GM18499 (cell line): ENCODE data around the gene SLC30A3.

ENCODE experiments used
- ATAC-seq: cut with Tn5 transposase; IDR thresholded peaks from one replicate; pipeline ENCODE4 v1.9.1; 2021; ENCODE audit warnings: moderate number of reproducible peaks; ENCODE audit not compliant: insufficient read depth, unreplicated experiment

SLC30A3 gene

DNA sequence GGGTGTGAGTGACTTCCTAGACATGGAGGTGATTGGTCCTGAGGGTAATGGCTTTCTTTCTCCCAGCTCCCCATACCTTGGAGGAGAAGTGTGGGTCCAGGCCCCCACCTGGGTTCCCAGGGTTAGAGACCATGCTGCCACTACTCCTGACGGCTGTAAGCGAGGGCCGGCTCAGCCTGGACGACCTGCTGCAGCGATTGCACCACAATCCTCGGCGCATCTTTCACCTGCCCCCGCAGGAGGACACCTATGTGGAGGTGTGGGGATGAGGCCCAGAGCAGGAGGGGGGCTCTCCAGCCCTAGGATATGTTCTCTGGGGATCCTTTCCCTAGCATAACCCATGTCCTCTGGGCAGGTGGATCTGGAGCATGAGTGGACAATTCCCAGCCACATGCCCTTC, 23.9 kb downstream of the SLC30A3 start:
- ATAC-seq = no peak

DNA sequence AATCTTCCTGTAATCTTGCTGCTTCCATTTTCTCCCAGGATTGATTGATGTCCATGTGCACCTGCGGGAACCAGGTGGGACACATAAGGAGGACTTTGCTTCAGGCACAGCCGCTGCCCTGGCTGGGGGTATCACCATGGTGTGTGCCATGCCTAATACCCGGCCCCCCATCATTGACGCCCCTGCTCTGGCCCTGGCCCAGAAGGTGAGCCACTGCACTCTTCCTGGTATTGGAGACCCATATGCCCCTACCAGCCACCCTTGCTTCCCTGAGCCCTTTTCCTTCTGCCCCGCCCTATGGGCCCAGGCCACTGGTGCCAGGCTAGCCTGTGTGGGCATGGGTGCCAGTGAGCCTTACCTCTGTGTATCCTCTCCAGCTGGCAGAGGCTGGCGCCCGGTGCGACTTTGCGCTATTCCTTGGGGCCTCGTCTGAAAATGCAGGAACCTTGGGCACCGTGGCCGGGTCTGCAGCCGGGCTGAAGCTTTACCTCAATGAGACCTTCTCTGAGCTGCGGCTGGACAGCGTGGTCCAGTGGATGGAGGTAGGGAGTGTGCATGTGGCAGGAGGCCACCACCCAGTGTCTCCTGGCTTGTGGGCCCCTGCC, 25.4 kb downstream of the SLC30A3 start:
- ATAC-seq = no peak

DNA sequence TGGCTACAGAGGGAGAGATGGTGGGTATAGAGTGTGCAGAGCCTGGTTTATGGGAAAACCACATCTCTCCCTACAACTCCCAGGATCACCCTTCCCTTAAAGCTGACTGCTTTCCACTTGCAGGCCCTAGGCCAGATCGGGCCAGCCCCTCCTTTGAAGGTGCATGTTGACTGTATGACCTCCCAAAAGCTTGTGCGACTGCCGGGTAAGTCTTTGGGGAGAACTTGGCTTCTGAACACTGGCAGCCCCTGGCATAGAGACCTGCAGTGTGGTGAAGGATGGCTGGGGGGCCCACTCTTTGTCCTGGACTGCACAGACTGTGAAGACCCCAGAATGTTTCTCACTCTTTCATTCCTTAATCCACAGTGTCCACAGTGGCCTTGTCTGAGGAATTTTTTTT, 26.2 kb downstream of the SLC30A3 start:
- ATAC-seq = no peak

DNA sequence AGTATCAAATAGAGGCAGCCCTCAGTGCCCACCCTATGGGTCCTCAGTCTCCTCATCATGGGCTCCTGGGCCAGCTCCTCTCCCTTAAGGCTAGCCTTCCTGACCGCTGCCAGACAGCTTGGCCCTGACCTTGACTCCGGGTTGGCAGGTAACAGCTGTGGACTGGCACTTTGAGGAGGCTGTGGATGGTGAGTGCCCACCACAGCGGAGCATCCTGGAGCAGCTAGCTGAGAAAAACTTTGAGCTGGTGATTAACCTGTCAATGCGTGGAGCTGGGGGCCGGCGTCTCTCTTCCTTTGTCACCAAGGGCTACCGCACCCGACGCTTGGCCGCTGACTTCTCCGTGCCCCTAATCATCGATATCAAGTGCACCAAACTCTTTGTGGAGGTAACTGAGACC, 26.7 kb downstream of the SLC30A3 start:
- ATAC-seq = no peak

DNA sequence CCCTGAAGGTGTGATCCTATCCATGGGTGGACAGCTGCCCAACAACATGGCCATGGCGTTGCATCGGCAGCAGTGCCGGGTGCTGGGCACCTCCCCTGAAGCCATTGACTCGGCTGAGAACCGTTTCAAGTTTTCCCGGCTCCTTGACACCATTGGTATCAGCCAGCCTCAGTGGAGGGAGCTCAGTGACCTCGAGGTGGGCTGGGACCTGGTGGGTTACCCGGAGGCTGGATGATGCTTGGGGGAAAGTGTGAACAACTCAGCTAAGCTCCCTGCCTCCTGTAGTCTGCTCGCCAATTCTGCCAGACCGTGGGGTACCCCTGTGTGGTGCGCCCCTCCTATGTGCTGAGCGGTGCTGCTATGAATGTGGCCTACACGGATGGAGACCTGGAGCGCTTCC, 29.5 kb downstream of the SLC30A3 start:
- ATAC-seq = no peak

DNA sequence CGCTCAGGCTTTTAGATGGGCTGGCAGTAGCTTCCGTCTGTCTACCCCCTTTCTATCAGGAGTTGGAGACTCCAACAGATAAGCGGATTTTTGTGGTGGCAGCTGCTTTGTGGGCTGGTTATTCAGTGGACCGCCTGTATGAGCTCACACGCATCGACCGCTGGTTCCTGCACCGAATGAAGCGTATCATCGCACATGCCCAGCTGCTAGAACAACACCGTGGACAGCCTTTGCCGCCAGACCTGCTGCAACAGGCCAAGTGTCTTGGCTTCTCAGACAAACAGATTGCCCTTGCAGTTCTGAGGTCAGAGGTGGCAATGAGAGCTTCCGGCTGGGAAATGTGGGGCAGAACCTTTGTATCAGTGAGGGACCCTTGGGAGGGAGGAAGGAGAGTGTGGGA, 30.9 kb downstream of the SLC30A3 start:
- ATAC-seq = no peak

DNA sequence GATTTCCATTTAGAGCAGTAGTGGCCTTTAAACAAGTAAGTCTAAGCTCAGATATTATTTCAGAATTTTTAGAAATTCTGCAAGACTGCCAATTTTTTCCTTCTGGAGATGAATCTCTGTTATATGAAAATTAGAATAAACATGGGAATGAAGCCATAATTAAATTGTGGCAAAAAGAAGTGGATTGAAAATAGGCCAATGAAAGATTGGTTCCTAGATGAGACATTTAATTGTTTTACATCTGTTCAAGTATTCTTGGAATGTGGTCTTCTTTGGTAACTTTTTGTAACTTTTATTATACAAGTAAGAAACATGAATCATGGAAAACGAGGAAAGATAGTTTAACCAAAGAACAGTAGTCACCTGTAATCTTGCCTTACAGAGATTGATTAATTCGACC, 35.3 kb downstream of the SLC30A3 start:
- no peak for ATAC-seq

DNA sequence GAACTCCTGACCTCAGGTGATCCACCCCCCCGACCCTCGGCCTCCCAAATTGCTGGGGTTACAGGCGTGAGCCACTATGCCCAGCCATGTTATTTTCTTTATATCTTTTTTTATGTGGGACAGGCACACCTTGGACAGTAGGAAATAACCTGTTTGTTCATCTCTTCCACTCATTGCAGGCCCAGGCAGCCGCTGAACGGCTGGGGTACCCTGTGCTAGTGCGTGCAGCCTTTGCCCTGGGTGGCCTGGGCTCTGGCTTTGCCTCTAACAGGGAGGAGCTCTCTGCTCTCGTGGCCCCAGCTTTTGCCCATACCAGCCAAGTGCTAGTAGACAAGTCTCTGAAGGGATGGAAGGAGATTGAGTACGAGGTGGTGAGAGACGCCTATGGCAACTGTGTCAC, 37.3 kb downstream of the SLC30A3 start:
- no peak for ATAC-seq

DNA sequence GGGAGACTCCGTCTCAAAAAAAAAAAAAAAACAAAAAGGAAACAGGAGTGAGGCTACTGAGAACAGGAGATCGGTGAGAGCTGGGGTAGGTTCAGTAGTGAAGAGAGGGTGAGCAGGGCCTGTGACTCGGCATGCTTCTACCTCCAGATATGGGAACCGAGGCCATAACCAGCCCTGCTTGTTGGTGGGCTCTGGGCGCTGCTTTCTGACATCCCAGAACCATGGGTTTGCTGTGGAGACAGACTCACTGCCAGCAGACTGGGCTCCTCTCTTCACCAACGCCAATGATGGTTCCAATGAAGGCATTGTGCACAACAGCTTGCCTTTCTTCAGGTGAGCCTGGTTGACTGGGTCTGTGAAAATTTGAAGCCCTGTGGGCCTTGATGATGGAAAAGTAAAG, 39.4 kb downstream of the SLC30A3 start:
- ATAC-seq = no peak

DNA sequence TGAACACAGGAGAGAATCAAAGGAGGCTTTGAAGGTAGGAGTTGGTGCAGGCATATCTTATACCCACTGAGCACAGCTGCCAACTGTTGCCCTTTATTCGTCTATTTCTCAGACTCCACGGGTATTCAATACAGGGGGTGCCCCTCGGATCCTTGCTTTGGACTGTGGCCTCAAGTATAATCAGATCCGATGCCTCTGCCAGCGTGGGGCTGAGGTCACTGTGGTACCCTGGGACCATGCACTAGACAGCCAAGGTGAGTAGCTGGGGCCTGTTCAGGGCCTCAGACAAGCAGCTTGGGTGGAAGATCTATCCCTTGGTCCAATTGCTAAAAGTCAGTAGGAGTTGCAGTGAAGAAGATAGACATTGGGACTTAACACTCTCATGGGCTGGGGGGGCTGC, 40.4 kb downstream of the SLC30A3 start:
- no peak for ATAC-seq

DNA sequence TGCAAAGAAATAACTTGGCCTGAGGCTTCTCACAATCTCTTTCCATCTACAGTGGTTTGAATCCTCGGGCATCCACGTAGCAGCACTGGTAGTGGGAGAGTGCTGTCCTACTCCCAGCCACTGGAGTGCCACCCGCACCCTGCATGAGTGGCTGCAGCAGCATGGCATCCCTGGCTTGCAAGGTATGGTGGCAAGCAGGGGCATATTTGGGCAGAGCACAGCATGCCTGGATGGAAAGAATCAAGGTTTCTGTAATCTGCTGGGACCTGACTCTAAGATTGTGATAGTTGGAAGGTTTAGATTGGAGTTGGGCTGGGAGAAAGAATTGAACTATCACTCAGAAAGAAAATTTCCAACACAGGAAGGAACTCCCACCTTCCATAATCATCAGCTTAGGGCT, 41.7 kb downstream of the SLC30A3 start:
- ATAC-seq = no peak

DNA sequence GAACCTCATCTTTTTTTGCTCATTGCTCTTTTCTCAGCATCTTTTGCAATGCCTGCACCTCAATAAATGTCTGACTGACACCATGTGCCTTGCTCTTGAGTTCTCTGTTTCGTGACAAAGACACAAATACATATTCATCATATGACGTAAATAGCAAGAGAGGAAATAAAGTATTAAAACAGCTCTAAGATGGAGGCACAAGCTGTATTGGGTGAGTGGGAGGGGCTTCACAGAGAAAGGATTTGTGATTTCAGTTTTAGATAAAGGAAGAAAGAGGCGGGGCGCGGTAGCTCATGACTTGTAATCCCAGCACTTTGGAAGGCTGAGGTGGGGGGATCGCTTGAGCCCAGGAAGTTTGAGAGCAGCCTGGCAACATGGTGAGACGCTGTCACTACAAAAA, 42.8 kb downstream of the SLC30A3 start:
- no peak for ATAC-seq

DNA sequence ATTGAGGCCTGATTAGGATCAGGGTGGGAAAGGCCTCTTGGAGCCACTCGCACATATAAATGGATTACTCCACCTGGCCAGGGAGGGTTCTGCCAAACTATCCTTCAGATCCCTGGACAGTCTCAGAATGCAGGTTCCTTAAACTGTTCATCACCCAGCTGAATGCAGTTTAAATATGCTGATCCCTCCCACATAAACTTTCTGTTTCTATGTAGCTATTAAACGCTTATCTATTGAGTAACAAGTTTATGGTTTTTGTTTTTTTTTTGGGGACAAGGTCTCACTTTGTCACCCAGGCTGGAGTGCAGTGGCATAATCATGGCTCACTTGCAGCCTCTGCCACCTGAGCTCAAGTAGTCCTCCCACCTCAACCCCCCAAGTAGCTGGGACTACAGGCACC, 43.8 kb downstream of the SLC30A3 start:
- no peak for ATAC-seq

DNA sequence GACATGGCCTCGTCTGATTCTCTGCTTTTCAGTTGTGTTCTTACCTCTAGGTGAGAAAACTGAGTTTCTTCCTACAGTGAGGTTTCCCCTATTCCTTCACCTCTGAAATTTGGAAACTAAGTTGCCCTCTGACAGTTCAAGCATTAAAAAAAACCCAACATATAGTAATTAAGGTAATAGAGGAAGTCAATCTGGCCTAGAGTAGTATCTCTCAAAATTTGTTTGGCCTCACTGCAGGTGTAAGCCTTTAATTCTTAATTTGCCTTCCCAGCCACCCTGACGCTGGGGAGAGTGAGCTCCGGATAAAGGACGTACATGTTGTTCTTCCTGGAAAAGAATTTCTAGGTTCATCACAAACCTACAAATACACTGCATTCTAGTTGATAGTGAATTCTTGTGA, 44.2 kb downstream of the SLC30A3 start:
- ATAC-seq = no peak

DNA sequence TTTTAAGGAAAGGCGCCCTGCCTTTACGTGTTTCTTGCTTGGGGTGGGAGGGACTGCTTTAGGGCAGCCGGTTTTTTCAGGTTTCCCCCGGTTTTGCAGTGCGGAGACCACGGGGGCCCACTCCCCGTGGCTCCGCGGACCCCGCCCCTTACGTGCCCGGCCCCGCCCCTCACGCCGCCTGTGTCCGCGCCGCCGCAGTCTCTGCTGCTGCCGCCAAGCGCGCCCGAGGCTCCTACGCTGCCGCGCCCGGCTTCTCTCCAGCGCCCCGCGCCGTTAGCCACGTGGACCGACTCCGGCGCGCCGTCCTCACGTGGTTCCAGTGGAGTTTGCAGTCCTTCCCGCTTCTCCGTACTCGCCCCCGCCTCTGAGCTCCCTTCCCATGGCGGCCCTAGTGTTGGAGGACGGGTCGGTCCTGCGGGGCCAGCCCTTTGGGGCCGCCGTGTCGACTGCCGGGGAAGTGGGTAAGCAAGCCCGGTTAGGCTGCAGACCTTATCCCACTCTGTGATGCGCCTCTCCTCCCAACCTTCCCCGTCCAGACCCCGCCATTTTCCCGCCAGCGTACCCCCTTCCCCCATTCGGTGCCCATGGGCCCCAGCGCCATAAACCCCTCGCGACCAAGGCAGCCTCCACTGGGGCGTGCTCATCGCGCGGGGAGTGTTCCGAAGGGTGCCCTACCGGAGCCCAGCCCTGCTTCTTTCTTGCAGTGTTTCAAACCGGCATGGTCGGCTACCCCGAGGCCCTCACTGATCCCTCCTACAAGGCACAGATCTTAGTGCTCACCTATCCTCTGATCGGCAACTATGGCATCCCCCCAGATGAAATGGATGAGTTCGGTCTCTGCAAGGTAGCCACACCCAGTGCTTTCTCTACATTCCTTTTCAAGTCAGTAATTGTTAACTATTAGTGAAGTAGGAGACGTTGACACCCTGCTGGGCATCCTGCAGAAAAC, 45.4 kb downstream of the SLC30A3 start, which contains the start of gene CAD:
CAD (plus strand) TSS at position 197 of the 949 bp plus-strand sequence; CDS start at position 380, 183 bp downstream.
- ATAC-seq = no peak

DNA sequence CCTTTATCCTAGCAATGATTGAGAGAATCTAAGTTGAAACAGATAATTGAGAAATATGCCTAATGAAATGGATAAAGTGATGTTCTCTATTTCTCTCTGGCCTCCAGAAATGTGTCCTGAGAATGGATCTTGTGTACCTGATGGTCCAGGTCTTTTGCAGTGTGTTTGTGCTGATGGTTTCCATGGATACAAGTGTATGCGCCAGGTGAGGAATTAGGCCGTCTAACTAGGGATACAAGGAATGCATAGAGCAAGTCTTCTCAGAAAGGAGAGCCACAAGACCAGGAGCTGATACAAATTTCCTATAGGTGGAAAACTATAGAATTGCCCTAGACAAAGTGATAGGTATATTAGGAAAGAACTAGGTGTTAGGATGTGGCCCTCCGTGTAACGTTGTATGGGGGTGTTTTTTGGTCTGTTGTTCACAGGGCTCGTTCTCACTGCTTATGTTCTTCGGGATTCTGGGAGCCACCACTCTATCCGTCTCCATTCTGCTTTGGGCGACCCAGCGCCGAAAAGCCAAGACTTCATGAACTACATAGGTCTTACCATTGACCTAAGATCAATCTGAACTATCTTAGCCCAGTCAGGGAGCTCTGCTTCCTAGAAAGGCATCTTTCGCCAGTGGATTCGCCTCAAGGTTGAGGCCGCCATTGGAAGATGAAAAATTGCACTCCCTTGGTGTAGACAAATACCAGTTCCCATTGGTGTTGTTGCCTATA, 46.3 kb downstream of the SLC30A3 start:
- ATAC-seq = no peak

DNA sequence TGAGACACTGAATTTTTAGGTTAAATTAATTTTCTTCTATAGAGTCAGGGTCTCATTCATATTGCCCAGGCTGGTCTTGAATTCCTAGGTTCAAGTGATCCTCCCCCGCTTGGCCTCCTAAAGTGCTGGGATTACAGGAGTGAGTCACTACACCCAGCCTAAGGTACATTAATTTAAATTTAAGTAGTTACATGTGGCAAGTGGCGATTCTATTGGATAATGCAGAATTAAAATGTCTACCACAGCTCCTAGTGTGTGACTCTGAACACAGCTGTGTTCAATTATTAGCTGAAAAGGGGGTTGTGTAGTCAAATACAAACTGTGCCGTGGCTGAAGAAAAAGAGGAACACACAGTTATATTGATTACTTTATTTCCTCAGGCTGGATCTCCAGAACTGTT, 47.9 kb downstream of the SLC30A3 start:
- no peak for ATAC-seq

DNA sequence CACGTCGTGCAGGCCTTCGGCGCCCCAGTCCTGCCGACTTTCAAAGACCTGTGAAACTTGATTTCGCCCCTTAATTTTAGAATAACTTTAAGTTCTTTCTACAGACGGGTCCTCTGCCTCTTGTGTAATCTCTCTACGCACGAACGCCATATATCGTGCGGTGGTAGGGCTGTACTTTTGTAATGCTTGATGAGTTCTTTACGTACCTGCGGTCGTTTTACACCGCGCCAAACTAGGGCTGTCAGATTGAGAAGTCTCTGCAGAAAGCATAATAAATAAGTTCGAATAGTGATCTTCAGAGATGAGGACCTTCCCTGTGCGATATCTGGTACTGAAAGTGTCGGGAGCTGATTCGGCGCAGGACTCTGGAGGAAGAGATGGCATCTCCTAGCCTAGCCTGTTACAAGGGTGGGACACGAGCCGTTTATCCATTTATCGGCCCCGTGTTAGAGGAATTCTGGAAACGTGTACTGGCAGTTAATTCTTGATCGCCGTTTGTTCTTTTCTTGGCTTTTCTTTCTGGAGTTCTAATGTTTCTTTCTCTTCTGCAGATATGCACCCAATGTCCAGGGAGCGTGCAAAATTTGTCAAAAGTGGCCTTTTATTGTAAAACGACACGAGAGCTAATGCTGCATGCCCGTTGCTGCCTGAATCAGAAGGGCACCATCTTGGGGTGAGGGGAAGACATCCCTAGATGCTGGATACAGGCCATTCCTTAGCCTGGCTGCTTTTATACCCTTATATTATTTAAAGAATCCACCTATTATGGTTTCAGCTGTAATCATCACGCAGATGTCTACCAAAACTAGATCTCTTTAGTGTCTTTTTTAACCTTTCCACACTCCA, 50.0 kb downstream of the SLC30A3 start:
- ATAC-seq = no peak

DNA sequence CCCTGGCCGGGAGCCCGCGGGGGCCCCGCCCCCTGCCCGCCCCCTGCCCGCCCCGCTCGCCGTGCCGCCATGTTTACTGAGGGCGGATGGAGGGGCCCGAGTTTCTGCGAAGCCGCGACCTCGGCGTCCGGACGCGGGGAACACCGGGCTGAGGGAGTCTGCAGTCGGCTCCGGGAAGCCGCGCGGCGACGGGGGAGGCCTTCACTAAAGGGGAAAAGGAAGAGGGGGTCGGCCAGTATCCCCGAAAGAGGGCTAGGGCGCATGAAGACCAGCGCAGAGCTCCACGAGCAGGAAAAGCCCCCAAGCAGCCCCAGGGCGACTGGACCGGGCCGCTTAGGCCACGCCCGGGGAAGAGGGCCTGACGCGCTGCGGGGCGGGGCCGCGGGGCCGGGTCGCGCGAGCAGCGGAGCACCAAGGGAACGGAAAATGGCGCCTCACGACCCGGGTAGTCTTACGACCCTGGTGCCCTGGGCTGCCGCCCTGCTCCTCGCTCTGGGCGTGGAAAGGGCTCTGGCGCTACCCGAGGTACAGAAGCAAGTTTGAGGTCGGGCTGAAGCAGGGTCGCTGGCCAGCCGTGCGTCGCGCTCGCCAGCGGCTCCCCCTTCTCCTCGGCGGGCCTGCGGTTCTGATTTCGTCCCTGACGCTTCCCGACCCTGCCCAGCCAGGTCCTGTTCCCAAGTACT, 50.8 kb downstream of the SLC30A3 start, which contains the start of the genes ATRAID and SLC5A6:
ATRAID (plus strand) TSS at position 99 of the 683 bp plus-strand sequence; CDS start at position 427, 328 bp downstream.
SLC5A6 (minus strand) TSS at position 326 of the 683 bp plus-strand sequence. CDS start 4,618 bp downstream, outside the sequence.
- no peak for ATAC-seq
